GM12872 (cell line): Measurements from ENCODE around the gene HHAT.

Source experiments
- CTCF ChIP-seq: IDR thresholded peaks from 3 replicates; pipeline ENCODE4 v1.5.1; 2011; ENCODE audit warnings: low read depth, mild to moderate bottlenecking, low read length, moderate library complexity; ENCODE audit not compliant: insufficient read depth

HHAT gene

GRCh38 chr1:210690236-210690635 lies 361.5 kb downstream of the HHAT start:
- no peak for TF ChIP-seq CTCF

- TF ChIP-seq CTCF: no peak
Measured at GRCh38 chr1:210691039-210691610, 362.4 kb downstream of the HHAT start.

- no peak for TF ChIP-seq CTCF
Measured at GRCh38 chr1:210692796-210693195, 364.1 kb downstream of the HHAT start.

GRCh38 chr1:210695026-210695425 lies 366.3 kb downstream of the HHAT start:
- no peak for TF ChIP-seq CTCF

GRCh38 chr1:210696709-210697108 lies 368.0 kb downstream of the HHAT start:
- no peak for TF ChIP-seq CTCF

- TF ChIP-seq CTCF: no peak
Measured at GRCh38 chr1:210697185-210697584, 368.5 kb downstream of the HHAT start.

- no peak for TF ChIP-seq CTCF
Measured at GRCh38 chr1:210698661-210699060, 370.0 kb downstream of the HHAT start.
